ENCODE data around the gene PCDHB2.

Gene PCDHB2

DNA sequence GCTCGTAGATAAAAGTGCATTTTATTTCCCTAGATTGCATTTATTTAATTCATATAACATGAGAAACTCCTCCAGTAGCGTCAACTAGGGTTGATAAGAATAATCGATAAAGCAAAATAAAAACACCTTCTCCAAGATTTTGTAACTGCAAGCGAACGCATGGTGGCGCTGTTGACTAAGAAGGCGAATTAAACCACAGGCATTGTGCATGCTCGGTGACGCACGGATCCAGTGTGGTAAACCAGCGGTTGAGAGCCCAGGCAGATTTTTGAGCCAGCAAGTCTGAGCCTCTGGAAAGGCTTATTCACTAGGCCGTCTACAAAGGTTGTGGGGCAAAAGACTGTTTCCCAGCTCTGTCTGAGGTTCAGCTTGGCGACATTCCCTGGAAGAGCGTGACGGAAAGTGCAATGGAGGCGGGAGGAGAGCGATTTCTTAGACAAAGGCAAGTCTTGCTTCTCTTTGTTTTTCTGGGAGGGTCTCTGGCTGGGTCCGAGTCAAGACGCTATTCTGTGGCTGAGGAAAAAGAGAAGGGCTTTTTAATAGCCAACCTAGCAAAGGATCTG lies 5.9 kb downstream of the PCDHB2 start, which contains the start of gene PCDHB3:
Gene PCDHB3, plus strand, starts transcription at position 231 of the 563 bp plus-strand sequence. Its CDS starts 177 bp downstream, at position 408.
- TF ChIP-seq, protein P1, sequence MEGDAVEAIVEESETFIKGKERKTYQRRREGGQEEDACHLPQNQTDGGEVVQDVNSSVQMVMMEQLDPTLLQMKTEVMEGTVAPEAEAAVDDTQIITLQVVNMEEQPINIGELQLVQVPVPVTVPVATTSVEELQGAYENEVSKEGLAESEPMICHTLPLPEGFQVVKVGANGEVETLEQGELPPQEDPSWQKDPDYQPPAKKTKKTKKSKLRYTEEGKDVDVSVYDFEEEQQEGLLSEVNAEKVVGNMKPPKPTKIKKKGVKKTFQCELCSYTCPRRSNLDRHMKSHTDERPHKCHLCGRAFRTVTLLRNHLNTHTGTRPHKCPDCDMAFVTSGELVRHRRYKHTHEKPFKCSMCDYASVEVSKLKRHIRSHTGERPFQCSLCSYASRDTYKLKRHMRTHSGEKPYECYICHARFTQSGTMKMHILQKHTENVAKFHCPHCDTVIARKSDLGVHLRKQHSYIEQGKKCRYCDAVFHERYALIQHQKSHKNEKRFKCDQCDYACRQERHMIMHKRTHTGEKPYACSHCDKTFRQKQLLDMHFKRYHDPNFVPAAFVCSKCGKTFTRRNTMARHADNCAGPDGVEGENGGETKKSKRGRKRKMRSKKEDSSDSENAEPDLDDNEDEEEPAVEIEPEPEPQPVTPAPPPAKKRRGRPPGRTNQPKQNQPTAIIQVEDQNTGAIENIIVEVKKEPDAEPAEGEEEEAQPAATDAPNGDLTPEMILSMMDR (IDR thresholded peaks at IDR 0.05) = peak; percentile 51

DNA sequence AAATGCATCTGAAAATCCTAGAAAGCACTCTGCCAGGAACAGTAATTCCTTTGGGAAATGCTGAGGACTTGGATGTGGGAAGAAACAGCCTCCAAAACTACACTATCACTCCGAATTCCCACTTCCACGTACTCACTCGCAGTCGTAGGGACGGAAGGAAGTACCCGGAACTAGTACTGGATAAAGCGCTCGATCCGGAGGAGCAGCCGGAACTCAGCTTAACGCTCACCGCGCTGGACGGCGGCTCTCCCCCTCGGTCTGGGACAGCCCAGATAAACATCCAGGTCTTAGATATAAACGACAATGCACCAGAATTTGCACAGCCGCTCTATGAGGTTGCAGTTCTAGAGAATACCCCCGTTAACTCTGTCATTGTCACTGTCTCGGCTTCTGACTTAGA lies 6.6 kb downstream of the PCDHB2 start:
- TF ChIP-seq, protein P1 (IDR thresholded peaks at IDR 0.05) = no peak

DNA sequence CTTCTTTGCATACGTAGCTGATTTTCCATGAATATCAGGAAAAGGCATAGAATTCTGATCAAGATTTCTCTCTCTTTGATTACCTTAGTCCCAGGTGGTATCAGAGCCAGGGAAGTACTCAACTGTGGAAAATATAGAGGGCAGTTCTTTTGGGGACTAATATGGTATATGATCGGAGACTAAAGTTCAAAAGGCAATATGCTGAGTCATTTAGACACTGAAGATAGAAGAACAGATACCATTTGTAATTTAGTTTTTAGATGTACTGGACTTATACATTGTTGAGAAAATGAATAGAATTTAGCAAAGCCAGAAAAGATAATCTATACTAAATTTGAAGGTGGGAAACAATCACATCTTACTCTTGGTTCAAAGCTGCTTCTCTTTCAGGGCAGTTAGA lies 10.9 kb downstream of the PCDHB2 start:
- TF ChIP-seq, protein P1 (IDR thresholded peaks at IDR 0.05) = no peak

DNA sequence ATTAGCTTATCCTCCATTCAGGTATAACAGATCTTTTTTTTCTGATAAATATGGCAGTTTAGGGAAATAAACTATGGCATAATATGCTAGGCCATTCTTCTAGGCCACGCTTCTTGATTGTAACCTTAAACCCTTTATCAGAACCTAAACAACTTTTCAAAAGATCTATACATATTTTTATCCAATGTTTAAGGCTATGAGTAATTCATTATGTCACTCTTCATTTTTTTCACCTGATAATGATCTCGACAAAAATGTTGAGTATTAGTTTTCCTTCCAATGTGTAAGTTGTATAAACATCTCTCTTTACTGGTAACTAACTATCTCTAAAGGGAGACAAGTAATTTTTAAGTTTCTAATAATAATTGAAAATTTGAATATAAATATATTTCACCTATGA lies 24.8 kb downstream of the PCDHB2 start:
- TF ChIP-seq, protein P1 (IDR thresholded peaks at IDR 0.05) = no peak

DNA sequence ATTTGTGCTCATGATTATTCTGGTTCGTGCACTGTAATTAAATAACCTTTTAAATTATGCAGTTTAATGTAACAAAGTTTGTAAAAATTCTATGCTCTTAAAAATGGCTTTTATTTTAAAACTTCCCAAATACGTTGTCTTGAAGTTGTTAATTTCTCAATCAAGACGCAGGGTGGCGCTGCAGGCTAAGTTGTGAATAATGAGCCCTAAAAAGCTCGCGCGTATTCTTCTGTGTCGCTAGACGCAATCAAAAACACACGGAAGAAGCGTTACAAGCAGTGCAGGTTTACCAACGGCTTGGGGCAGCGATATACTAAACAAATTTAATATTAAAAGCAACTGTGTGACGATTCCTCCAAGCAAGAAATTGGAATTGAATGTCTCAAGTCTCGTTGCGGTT lies 27.1 kb downstream of the PCDHB2 start, which contains the start of gene PCDHB4:
Gene PCDHB4, plus strand, starts transcription at position 256 of the 400 bp plus-strand sequence. CDS start 181 bp downstream, outside the sequence.
- TF ChIP-seq, protein P1 (IDR thresholded peaks at IDR 0.05) = peak; percentile 65

DNA sequence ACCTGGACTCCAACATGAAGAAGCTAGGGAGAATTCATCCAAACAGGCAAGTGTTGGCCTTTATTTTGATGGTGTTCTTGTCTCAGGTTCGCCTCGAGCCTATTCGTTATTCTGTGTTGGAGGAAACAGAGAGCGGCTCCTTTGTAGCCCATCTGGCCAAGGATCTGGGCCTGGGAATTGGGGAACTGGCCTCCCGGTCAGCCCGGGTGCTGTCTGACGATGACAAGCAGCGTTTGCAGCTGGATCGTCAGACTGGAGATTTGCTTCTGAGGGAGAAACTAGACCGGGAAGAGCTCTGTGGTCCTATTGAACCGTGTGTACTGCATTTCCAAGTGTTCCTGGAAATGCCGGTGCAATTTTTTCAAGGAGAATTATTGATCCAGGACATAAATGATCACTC lies 27.6 kb downstream of the PCDHB2 start:
- TF ChIP-seq, protein P1 (IDR thresholded peaks at IDR 0.05) = no peak

DNA sequence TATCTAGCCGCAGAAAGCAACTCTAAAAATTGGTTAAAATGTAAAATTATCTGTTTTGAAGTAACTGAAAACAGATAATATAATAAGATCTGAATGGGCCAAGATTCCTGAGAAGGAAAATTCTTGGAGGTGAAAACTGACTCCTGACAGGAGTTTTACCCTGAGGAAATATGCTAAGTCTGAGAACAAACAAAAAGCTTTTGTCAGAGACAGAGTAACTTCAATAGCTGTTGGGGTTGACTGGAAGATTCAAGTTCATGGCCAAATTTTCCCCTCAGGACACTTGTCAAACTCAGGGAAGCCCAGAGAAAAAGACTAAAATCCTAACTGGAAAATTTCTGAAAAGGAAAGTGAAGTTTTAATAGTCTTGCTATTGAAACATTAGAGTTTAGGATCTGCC lies 32.9 kb downstream of the PCDHB2 start:
- TF ChIP-seq, protein P1 (IDR thresholded peaks at IDR 0.05) = no peak

Measured in LNCAP (cell line).